CD1c-positive myeloid dendritic cell (primary cell): ENCODE measurements around the gene AMER2.
"Not testable (repeated sequence)": the region's sequence is repeated elsewhere in the genome, so short reads cannot be mapped to it uniquely, and the experiment has no call there.

Experiments used
- DNase-seq: peaks from one replicate; pipeline ENCODE4 v3.0.0-alpha.2; 2016; ENCODE audit errors: extremely low spot score

Gene AMER2

GRCh38 chr13:25180775-25181537, 8.9 kb upstream of the AMER2 start:
- no peak for DNase-seq

GRCh38 chr13:25179832-25180774, 8.0 kb upstream of the AMER2 start:
- DNase-seq, result no peak

- DNase-seq, result no peak
These were observed 6.9 kb upstream of the AMER2 start for GRCh38 chr13:25179011-25179410.

- no peak for DNase-seq
These were observed 6.0 kb upstream of the AMER2 start for GRCh38 chr13:25178070-25178469.

- no peak for DNase-seq
These were observed 5.5 kb upstream of the AMER2 start for GRCh38 chr13:25177636-25178035.

GRCh38 chr13:25177012-25177411, 4.9 kb upstream of the AMER2 start:
- no peak for DNase-seq

GRCh38 chr13:25175431-25175830, 3.3 kb upstream of the AMER2 start:
- no peak for DNase-seq

- no peak for DNase-seq
These were observed 2.9 kb upstream of the AMER2 start for GRCh38 chr13:25175026-25175425.

- no peak for DNase-seq
These were observed 2.2 kb upstream of the AMER2 start for GRCh38 chr13:25174304-25174703.

- no peak for DNase-seq
These were observed 179 bp upstream of the AMER2 start for GRCh38 chr13:25172303-25172630.

- DNase-seq, result no peak
These were observed 945 bp downstream of the AMER2 start for GRCh38 chr13:25171170-25171516.

- no peak for DNase-seq
These were observed 1.5 kb downstream of the AMER2 start for GRCh38 chr13:25170554-25171111.

GRCh38 chr13:25169951-25170553, 2.0 kb downstream of the AMER2 start:
- no peak for DNase-seq

GRCh38 chr13:25169356-25169755, 2.7 kb downstream of the AMER2 start:
- DNase-seq, result no peak

- DNase-seq, result no peak
These were observed 3.3 kb downstream of the AMER2 start for GRCh38 chr13:25168790-25169189.

GRCh38 chr13:25167382-25168174, 4.5 kb downstream of the AMER2 start:
- DNase-seq, result no peak

- no peak for DNase-seq
These were observed 5.8 kb downstream of the AMER2 start for GRCh38 chr13:25166306-25166705.

GRCh38 chr13:25165663-25166062, 6.4 kb downstream of the AMER2 start:
- DNase-seq, result no peak

GRCh38 chr13:25165163-25165562, 6.9 kb downstream of the AMER2 start:
- DNase-seq, result not testable (repeated sequence)

GRCh38 chr13:25157681-25158080, 14.4 kb downstream of the AMER2 start:
- DNase-seq, result no peak

- DNase-seq, result no peak
These were observed 18.4 kb downstream of the AMER2 start for GRCh38 chr13:25153736-25154135.
